ENCODE results near the gene TMEM87B. TPM values are rescaled to one million over a fixed set of nuclear protein-coding genes. Genes with fewer than 3 reads are reported as not detected.

Gene TMEM87B
- total RNA-seq, 1 experiment from 2014 or later = 14.8 TPM

GRCh38 chr2:112048887-112049286 is 6.2 kb upstream of the TMEM87B start:
- H3K4me2 ChIP-seq (ENCODE audit: low read length) = no peak overlapping the region

More at GRCh38 chr2:112048887-112049286, 6.2 kb upstream of the TMEM87B start:
- no peaks in the 10 kb centered on the region for H3K9me2 ChIP-seq (ENCODE audit: insufficient read depth)
- peak; percentile 80 for ATAC-seq
- no peaks in the 10 kb centered on the region for H3K36me3 ChIP-seq (ENCODE audit: control insufficient read depth in 1 of 2, insufficient read depth in 2 of 2, low read length in 2 of 2)
- BruUV-seq (replicated peaks) = no TSS peak
- intact Hi-C loops (cut with micrococcal nuclease) = loop anchor here (1.0 kb wide), 1 partner anchor 162 kb away; no protein-coding TSS in a partner anchor
- no peaks in the 10 kb centered on the region for H3K27me3 ChIP-seq (ENCODE audit: insufficient read depth, low read length)
- H4K20me1 ChIP-seq (ENCODE audit: insufficient read depth) = no peaks in the 10 kb centered on the region
- TF ChIP-seq, protein P1, sequence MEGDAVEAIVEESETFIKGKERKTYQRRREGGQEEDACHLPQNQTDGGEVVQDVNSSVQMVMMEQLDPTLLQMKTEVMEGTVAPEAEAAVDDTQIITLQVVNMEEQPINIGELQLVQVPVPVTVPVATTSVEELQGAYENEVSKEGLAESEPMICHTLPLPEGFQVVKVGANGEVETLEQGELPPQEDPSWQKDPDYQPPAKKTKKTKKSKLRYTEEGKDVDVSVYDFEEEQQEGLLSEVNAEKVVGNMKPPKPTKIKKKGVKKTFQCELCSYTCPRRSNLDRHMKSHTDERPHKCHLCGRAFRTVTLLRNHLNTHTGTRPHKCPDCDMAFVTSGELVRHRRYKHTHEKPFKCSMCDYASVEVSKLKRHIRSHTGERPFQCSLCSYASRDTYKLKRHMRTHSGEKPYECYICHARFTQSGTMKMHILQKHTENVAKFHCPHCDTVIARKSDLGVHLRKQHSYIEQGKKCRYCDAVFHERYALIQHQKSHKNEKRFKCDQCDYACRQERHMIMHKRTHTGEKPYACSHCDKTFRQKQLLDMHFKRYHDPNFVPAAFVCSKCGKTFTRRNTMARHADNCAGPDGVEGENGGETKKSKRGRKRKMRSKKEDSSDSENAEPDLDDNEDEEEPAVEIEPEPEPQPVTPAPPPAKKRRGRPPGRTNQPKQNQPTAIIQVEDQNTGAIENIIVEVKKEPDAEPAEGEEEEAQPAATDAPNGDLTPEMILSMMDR (IDR thresholded peaks at IDR 0.05 in 2 of 3, conservative IDR thresholded peaks at IDR 0.05 in 1 of 3; ENCODE audit: borderline replicate concordance in 1 of 3, insufficient read depth in 1 of 3, low read depth in 2 of 3, low read length in 2 of 3) = peak; percentile 69 to 96 (median 71)
- TF ChIP-seq, protein P2, sequence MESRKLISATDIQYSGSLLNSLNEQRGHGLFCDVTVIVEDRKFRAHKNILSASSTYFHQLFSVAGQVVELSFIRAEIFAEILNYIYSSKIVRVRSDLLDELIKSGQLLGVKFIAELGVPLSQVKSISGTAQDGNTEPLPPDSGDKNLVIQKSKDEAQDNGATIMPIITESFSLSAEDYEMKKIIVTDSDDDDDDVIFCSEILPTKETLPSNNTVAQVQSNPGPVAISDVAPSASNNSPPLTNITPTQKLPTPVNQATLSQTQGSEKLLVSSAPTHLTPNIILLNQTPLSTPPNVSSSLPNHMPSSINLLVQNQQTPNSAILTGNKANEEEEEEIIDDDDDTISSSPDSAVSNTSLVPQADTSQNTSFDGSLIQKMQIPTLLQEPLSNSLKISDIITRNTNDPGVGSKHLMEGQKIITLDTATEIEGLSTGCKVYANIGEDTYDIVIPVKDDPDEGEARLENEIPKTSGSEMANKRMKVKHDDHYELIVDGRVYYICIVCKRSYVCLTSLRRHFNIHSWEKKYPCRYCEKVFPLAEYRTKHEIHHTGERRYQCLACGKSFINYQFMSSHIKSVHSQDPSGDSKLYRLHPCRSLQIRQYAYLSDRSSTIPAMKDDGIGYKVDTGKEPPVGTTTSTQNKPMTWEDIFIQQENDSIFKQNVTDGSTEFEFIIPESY (IDR thresholded peaks at IDR 0.05; ENCODE audit: extremely low read depth, insufficient replicate concordance, low read length) = no peak
- no peak for TF ChIP-seq POLR2AphosphoS5 (IDR thresholded peaks at IDR 0.05; ENCODE audit: low read depth, low read length)
- no peak for TF ChIP-seq SP1 (IDR thresholded peaks at IDR 0.05; ENCODE audit: low read depth)
- TF ChIP-seq EGR1 (IDR thresholded peaks at IDR 0.05; ENCODE audit: low read depth) = no peak
- peak; percentile 92 for TF ChIP-seq RAD21 (IDR thresholded peaks at IDR 0.05; ENCODE audit: low read depth)
- no peak for TF ChIP-seq ATF3 (IDR thresholded peaks at IDR 0.05)
- no peak for TF ChIP-seq POLR2A (IDR thresholded peaks at IDR 0.05; ENCODE audit: borderline replicate concordance, extremely low read depth, insufficient read depth, insufficient read length)
- no peak for TF ChIP-seq CEBPB (IDR thresholded peaks at IDR 0.05; ENCODE audit: low read depth)
- TF ChIP-seq FOSL1 (IDR thresholded peaks at IDR 0.05; ENCODE audit: low read depth) = no peak
- TF ChIP-seq, protein P3, sequence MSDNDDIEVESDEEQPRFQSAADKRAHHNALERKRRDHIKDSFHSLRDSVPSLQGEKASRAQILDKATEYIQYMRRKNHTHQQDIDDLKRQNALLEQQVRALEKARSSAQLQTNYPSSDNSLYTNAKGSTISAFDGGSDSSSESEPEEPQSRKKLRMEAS (IDR thresholded peaks at IDR 0.05) = no peak
- no peak for TF ChIP-seq JUND (IDR thresholded peaks at IDR 0.05)
- no peak for TF ChIP-seq ZFX (IDR thresholded peaks at IDR 0.05)
- H2AFZ ChIP-seq (ENCODE audit: low read depth, low read length, poor library complexity, severe bottlenecking) = no peak overlapping the region
- H3K9me3 ChIP-seq (ENCODE audit: control insufficient read depth in 1 of 2, insufficient read depth in 1 of 2, low read depth in 1 of 2, low read length in 2 of 2) = no peaks in the 10 kb centered on the region
- H3K4me3 ChIP-seq (replicated peaks in 1 of 2; ENCODE audit: low read depth in 1 of 2, low read length in 2 of 2) = no peak overlapping the region
- no peak overlapping the region for H3K27ac ChIP-seq (ENCODE audit: low read depth, low read length)
- POLR2A ChIA-PET = interaction anchor here (0.6 kb wide), 1 partner anchor 161 kb away, joined by 3 read pairs; no protein-coding TSS in a partner anchor
- peak; percentile 59 for DNase-seq (ENCODE audit: low read depth, low spot score)
- RAD21 ChIA-PET (ENCODE audit: low non-redundant PET in 1 of 2, low total read pairs in 2 of 2, uncharacterized antibody in 2 of 2, unreplicated experiment in 2 of 2) = interaction anchor here in 1 of 2 experiments (0.7 kb wide), 1 partner anchor 151 kb away, joined by 3 read pairs; no protein-coding TSS in a partner anchor
- CTCF ChIA-PET = interaction anchor here (0.9 kb wide), 1 partner anchor 161 kb away, joined by 7 read pairs; no protein-coding TSS in a partner anchor
- no peak overlapping the region for H3K9ac ChIP-seq (ENCODE audit: low read length)
- H3K4me1 ChIP-seq (ENCODE audit: control insufficient read depth in 1 of 2, insufficient read depth in 2 of 2, low read length in 2 of 2) = peaks cover 4 to 6% of the 10 kb centered on the region in 2 experiments; a peak in 3 of 4 replicates
- no peaks in the 10 kb centered on the region for H3K79me2 ChIP-seq (ENCODE audit: insufficient read depth, low read length)

Measured in HCT116 (cell line).